Measurements from ENCODE around the gene CCDC70. TPM values are rescaled to one million over a fixed set of nuclear protein-coding genes. Genes with fewer than 3 reads are reported as not detected.

CCDC70 gene
- total and polyA plus RNA-seq, 2 of the 8 experiments (the other 6 are each of a cell fraction or from before 2014, with no cell fraction given) = not detected

- H3K4me2 ChIP-seq (ENCODE audit: insufficient read depth in 1 of 2, low read depth in 2 of 2, low read length in 2 of 2) = no peak overlapping the region
- H3K36me3 ChIP-seq (ENCODE audit: control insufficient read depth in 2 of 4, insufficient read depth in 4 of 4, low read length in 3 of 4) = no peaks in the 10 kb centered on the region; a peak in 1 of 8 replicates
- H4K5ac ChIP-seq (ENCODE audit: insufficient read length, low read depth, low read length) = no peak overlapping the region
- H3K56ac ChIP-seq (replicated peaks; ENCODE audit: insufficient read length, low read depth, low read length) = no peak overlapping the region
- FAIRE-seq (no peak), DNase-seq (ENCODE audit: low read depth in 1 of 2, low spot score in 2 of 2) (no peak)
- H3K4me1 ChIP-seq (replicated peaks in 1 of 4; ENCODE audit: control insufficient read depth in 3 of 4, insufficient read depth in 4 of 4, low read length in 3 of 4) = no peaks in the 10 kb centered on the region
- H3K4ac ChIP-seq (replicated peaks; ENCODE audit: insufficient read length, low read depth, low read length) = no peak overlapping the region
- no peak overlapping the region for H4K8ac ChIP-seq (ENCODE audit: extremely low read depth, insufficient read depth, low read length)
- no peak overlapping the region for H3K9ac ChIP-seq (replicated peaks in 1 of 4; ENCODE audit: extremely low read depth in 1 of 4, low read depth in 3 of 4, low read length in 3 of 4)
- no peak overlapping the region for H2BK20ac ChIP-seq (ENCODE audit: low read length)
- ChIA-PET CTCF (ENCODE audit: partially characterized antibody) (interaction anchor here (1.5 to 11.2 kb wide), 6 partner anchors 8 to 29 kb away, joined by 4 to 98 read pairs (median 8); partner anchors contain the start of gene TMEM272), POLR2A (ENCODE audit: partially characterized antibody) (interaction anchor here (0.6 kb wide), 1 partner anchor 26 kb away, joined by 3 read pairs; no protein-coding TSS in a partner anchor)
- H2AK5ac ChIP-seq (ENCODE audit: low read depth, low read length) = 0 out of 2 replicates have a peak overlapping the region, but pooled peaks have one; percentile 61
- H4K20me1 ChIP-seq (replicated peaks in 1 of 2; ENCODE audit: control insufficient read depth in 1 of 2, insufficient read depth in 2 of 2, low read length in 2 of 2) = no peaks in the 10 kb centered on the region
- 86% methylated on average over 7 of the region's 7 CpGs; no CpG with 5 or more reads in 1 of the 2 experiments for WGBS, 2 experiments (ENCODE audit: extremely low coverage in 1 of 2, insufficient coverage in 1 of 2, insufficient read length in 1 of 2, insufficient replicate concordance in 2 of 2, low coverage in 1 of 2, low lambda C conversion rate in 2 of 2, missing lambda C conversion rate in 1 of 2)
- H3K23me2 ChIP-seq (ENCODE audit: low read depth, low read length) = no peaks in the 10 kb centered on the region
- H3K79me2 ChIP-seq (ENCODE audit: control insufficient read depth in 1 of 2, insufficient read depth in 2 of 2, low read length in 2 of 2) = no peaks in the 10 kb centered on the region
- H2BK120ac ChIP-seq (replicated peaks; ENCODE audit: low read depth, low read length) = no peak overlapping the region
- no peak overlapping the region for H3K4me3 ChIP-seq (ENCODE audit: extremely low read depth in 1 of 4, insufficient read depth in 2 of 4, low read depth in 3 of 4, low read length in 4 of 4)
- no peak overlapping the region for H2AFZ ChIP-seq (ENCODE audit: low read length)
- no peak overlapping the region for H3K18ac ChIP-seq (ENCODE audit: extremely low read depth, low read length)
- no peak overlapping the region for H3K23ac ChIP-seq (ENCODE audit: insufficient read length)
- no peak overlapping the region for H3K27ac ChIP-seq (ENCODE audit: low read depth, low read length)
- H3K27me3 ChIP-seq (replicated peaks in 1 of 4; ENCODE audit: control insufficient read depth in 3 of 4, extremely low read depth in 1 of 4, insufficient read depth in 3 of 4, low read length in 3 of 4) = no peaks in the 10 kb centered on the region
- no peak overlapping the region for H2BK12ac ChIP-seq (ENCODE audit: low read depth, low read length)
- no peaks in the 10 kb centered on the region for H3K79me1 ChIP-seq (ENCODE audit: low read depth, low read length)
- H2BK15ac ChIP-seq (ENCODE audit: low read length) = peak overlapping the region; percentile 46; the same call in 1 of the 2 replicates
- no peak overlapping the region for H2BK5ac ChIP-seq (ENCODE audit: low read depth, low read length)
- H3K9me3 ChIP-seq (ENCODE audit: insufficient read depth in 2 of 2, low read depth in 1 of 2, low read length in 1 of 2) = no peaks in the 10 kb centered on the region
- no peak overlapping the region for H3K14ac ChIP-seq (ENCODE audit: insufficient read length)
- no peak overlapping the region for H4K91ac ChIP-seq (replicated peaks; ENCODE audit: insufficient read length, low read length)
- TF ChIP-seq CHD1 (IDR thresholded peaks at IDR 0.05; ENCODE audit: low read depth, low read length) = no peak
- no peak for TF ChIP-seq EGR1 (IDR thresholded peaks at IDR 0.05; ENCODE audit: borderline replicate concordance, low read depth, low read length)
- TF ChIP-seq SUZ12 (IDR thresholded peaks at IDR 0.05; ENCODE audit: low read length) = no peak
- no peak for TF ChIP-seq BCL11A (IDR thresholded peaks at IDR 0.05; ENCODE audit: low read depth in 2 of 2, low read length in 2 of 2)
- no peak for TF ChIP-seq TAF7 (optimal IDR thresholded peaks at IDR 0.05; ENCODE audit: borderline replicate concordance, low read depth, low read length)
- no peak for TF ChIP-seq ATF3 (IDR thresholded peaks at IDR 0.05; ENCODE audit: insufficient read depth, low read depth, low read length)
- no peak for TF ChIP-seq TEAD4 (IDR thresholded peaks at IDR 0.05; ENCODE audit: low read depth, low read length)
- TF ChIP-seq CBX5 (IDR thresholded peaks at IDR 0.05; ENCODE audit: low read depth, low read length) = no peak
- no peak for TF ChIP-seq KDM4A (IDR thresholded peaks at IDR 0.05; ENCODE audit: low read depth, low read length, severe bottlenecking)
- TF ChIP-seq EZH2 (IDR thresholded peaks at IDR 0.05; ENCODE audit: low read depth, low read length, severe bottlenecking) = no peak
- TF ChIP-seq POU5F1 (IDR thresholded peaks at IDR 0.05; ENCODE audit: low read depth, low read length) = no peak
- no peak for TF ChIP-seq RXRA (IDR thresholded peaks at IDR 0.05; ENCODE audit: insufficient read depth, low read depth, low read length)
- TF ChIP-seq YY1 (IDR thresholded peaks at IDR 0.05; ENCODE audit: low read depth, low read length) = no peak
- TF ChIP-seq JUN (IDR thresholded peaks at IDR 0.05; ENCODE audit: low read depth, low read length) = no peak
Observed at GRCh38 chr13:51826606-51827005, 35.2 kb upstream of the CCDC70 start.

Data from H1 (cell line).